ENCODE measurements around the gene RAPGEF4. TPM values are rescaled to one million over a fixed set of nuclear protein-coding genes. Genes with fewer than 3 reads are reported as not detected.

RAPGEF4 gene
- total and polyA plus RNA-seq, 9 of the 15 experiments (the other 6 are each of a cell fraction or from before 2014, with no cell fraction given), result 0.04 to 0.33 (median 0.13) TPM; not detected in 6

GRCh38 chr2:173090973-173091660, 355.5 kb downstream of the RAPGEF4 start (continued):
- no peak for TF ChIP-seq AFF1 (IDR thresholded peaks at IDR 0.05; ENCODE audit: low read depth in 1 of 2, partially characterized antibody in 2 of 2)
- no peak for TF ChIP-seq CHCHD3 (CRISPR knock-in tag; IDR thresholded peaks at IDR 0.05)
- TF ChIP-seq HES1 (IDR thresholded peaks at IDR 0.05; ENCODE audit: low read depth), result no peak
- TF ChIP-seq ZNF57 (CRISPR knock-in tag; IDR thresholded peaks at IDR 0.05), result no peak
- no peak for TF ChIP-seq ZEB2 (IDR thresholded peaks at IDR 0.05)
- no peak for TF ChIP-seq EGR1 (conservative IDR thresholded peaks at IDR 0.05)
- TF ChIP-seq PHB (CRISPR knock-in tag; IDR thresholded peaks at IDR 0.05), result no peak
- TF ChIP-seq ILF3 (IDR thresholded peaks at IDR 0.05; ENCODE audit: borderline replicate concordance), result no peak
- no peak for TF ChIP-seq ZNF12 (CRISPR knock-in tag; IDR thresholded peaks at IDR 0.05)
- no peak for TF ChIP-seq CC2D1A (IDR thresholded peaks at IDR 0.05)
- no peak for TF ChIP-seq PRMT5 (CRISPR knock-in tag; IDR thresholded peaks at IDR 0.05)
- no peak for TF ChIP-seq HNRNPUL1 (IDR thresholded peaks at IDR 0.05; ENCODE audit: low read length)
- TF ChIP-seq SMARCE1 (IDR thresholded peaks at IDR 0.05), result peak; percentile 14; the same call in 1 of the 2 replicates
- TF ChIP-seq POLR2H (tag; IDR thresholded peaks at IDR 0.05; ENCODE audit: low read depth), result no peak
- no peak for TF ChIP-seq SMAD2 (IDR thresholded peaks at IDR 0.05; ENCODE audit: low read depth, low read length)
- no peak for TF ChIP-seq USF1 (CRISPR knock-in tag; IDR thresholded peaks at IDR 0.05)
- TF ChIP-seq ZNF586 (CRISPR knock-in tag; conservative IDR thresholded peaks at IDR 0.05), result no peak
- TF ChIP-seq PHF8 (IDR thresholded peaks at IDR 0.05; ENCODE audit: borderline replicate concordance, low read length), result no peak; the same call in 1 of the 2 replicates
- no peak for TF ChIP-seq MLX (CRISPR knock-in tag; conservative IDR thresholded peaks at IDR 0.05)
- TF ChIP-seq HIVEP1 (CRISPR knock-in tag; IDR thresholded peaks at IDR 0.05), result no peak
- TF ChIP-seq FIP1L1 (IDR thresholded peaks at IDR 0.05; ENCODE audit: low read depth, low read length, poor library complexity, severe bottlenecking), result no peak
- TF ChIP-seq RFX7 (CRISPR knock-in tag; IDR thresholded peaks at IDR 0.05), result no peak
- TF ChIP-seq MED1 (CRISPR knock-in tag; IDR thresholded peaks at IDR 0.05; ENCODE audit: borderline replicate concordance), result no peak
- no peak for TF ChIP-seq NCOA1 (IDR thresholded peaks at IDR 0.05; ENCODE audit: low read depth)
- no peak for TF ChIP-seq SLC30A9 (CRISPR knock-in tag; IDR thresholded peaks at IDR 0.05)
- no peak for TF ChIP-seq SNIP1 (IDR thresholded peaks at IDR 0.05; ENCODE audit: low read depth)

All from K562 (cell line).